ENCODE data around the gene DEF6.

Gene DEF6

GRCh38 chr6:35297601-35298481 is at the start of gene DEF6:
TSS of gene DEF6 (plus strand) at chr6:35297818. CDS start at chr6:35297857, 39 bp downstream.
- Mint-ChIP-seq H3K4me3 (peak within 1 kb of the TSS; percentile 88), H3K36me3 (peaks cover 4% of the 10 kb centered on the region), H3K4me1 (ENCODE audit: low read depth) (peaks cover 46% of the 10 kb centered on the region), H3K9me3 (ENCODE audit: low read depth) (no peaks in the 10 kb centered on the region), H3K27me3 (no peaks in the 10 kb centered on the region), H3K27ac (peak within 1 kb of the TSS; percentile 90)

- Mint-ChIP-seq H3K9me3 (ENCODE audit: low read depth) (no peaks in the 10 kb centered on the region), H3K27me3 (no peaks in the 10 kb centered on the region), H3K27ac (no peak overlapping the region), H3K4me1 (ENCODE audit: low read depth) (peaks cover 5% of the 10 kb centered on the region), H3K4me3 (no peak overlapping the region), H3K36me3 (peaks cover 10% of the 10 kb centered on the region)
Measured at GRCh38 chr6:35248300-35248699, 49.3 kb upstream of the DEF6 start.

- H3K9me3 Mint-ChIP-seq (ENCODE audit: low read depth): no peaks in the 10 kb centered on the region
- peaks cover 5% of the 10 kb centered on the region for H3K4me1 Mint-ChIP-seq (ENCODE audit: low read depth)
- no peak overlapping the region for H3K4me3 Mint-ChIP-seq
- peaks cover 10% of the 10 kb centered on the region for H3K36me3 Mint-ChIP-seq
- H3K27me3 Mint-ChIP-seq: no peaks in the 10 kb centered on the region
- no peak overlapping the region for H3K27ac Mint-ChIP-seq
Measured at GRCh38 chr6:35248965-35249364, 48.7 kb upstream of the DEF6 start.

- H3K36me3 Mint-ChIP-seq: peaks cover 5% of the 10 kb centered on the region
- no peaks in the 10 kb centered on the region for H3K9me3 Mint-ChIP-seq (ENCODE audit: low read depth)
- no peak overlapping the region for H3K4me3 Mint-ChIP-seq
- peaks cover 7% of the 10 kb centered on the region for H3K4me1 Mint-ChIP-seq (ENCODE audit: low read depth)
- H3K27me3 Mint-ChIP-seq: no peaks in the 10 kb centered on the region
- H3K27ac Mint-ChIP-seq: no peak overlapping the region
Measured at GRCh38 chr6:35251949-35252348, 45.7 kb upstream of the DEF6 start.

- no peaks in the 10 kb centered on the region for H3K9me3 Mint-ChIP-seq (ENCODE audit: low read depth)
- no peak overlapping the region for H3K27ac Mint-ChIP-seq
- peaks cover 7% of the 10 kb centered on the region for H3K4me1 Mint-ChIP-seq (ENCODE audit: low read depth)
- no peaks in the 10 kb centered on the region for H3K27me3 Mint-ChIP-seq
- peaks cover 5% of the 10 kb centered on the region for H3K36me3 Mint-ChIP-seq
- no peak overlapping the region for H3K4me3 Mint-ChIP-seq
Measured at GRCh38 chr6:35253249-35253648, 44.4 kb upstream of the DEF6 start.

GRCh38 chr6:35258336-35258735 is 39.3 kb upstream of the DEF6 start:
- peaks cover 45% of the 10 kb centered on the region for H3K4me1 Mint-ChIP-seq (ENCODE audit: low read depth)
- H3K27me3 Mint-ChIP-seq: no peaks in the 10 kb centered on the region
- H3K36me3 Mint-ChIP-seq: no peaks in the 10 kb centered on the region
- H3K27ac Mint-ChIP-seq: peak overlapping the region; percentile 91
- H3K9me3 Mint-ChIP-seq (ENCODE audit: low read depth): no peaks in the 10 kb centered on the region
- H3K4me3 Mint-ChIP-seq: peak overlapping the region; percentile 97

GRCh38 chr6:35258858-35259193 is 38.8 kb upstream of the DEF6 start:
- H3K4me1 Mint-ChIP-seq (ENCODE audit: low read depth): peaks cover 49% of the 10 kb centered on the region
- no peaks in the 10 kb centered on the region for H3K9me3 Mint-ChIP-seq (ENCODE audit: low read depth)
- no peaks in the 10 kb centered on the region for H3K27me3 Mint-ChIP-seq
- peak overlapping the region; percentile 91 for H3K27ac Mint-ChIP-seq
- H3K4me3 Mint-ChIP-seq: peak overlapping the region; percentile 97
- H3K36me3 Mint-ChIP-seq: no peaks in the 10 kb centered on the region

GRCh38 chr6:35259194-35259947 is 38.2 kb upstream of the DEF6 start, which contains the start of gene ZNF76:
TSS of gene ZNF76 (plus strand) at chr6:35259735. CDS start at chr6:35281152, 21,417 bp downstream.
- H3K4me1 Mint-ChIP-seq (ENCODE audit: low read depth): peaks cover 53% of the 10 kb centered on the region
- peak within 1 kb of the TSS; percentile 97 for H3K4me3 Mint-ChIP-seq
- H3K9me3 Mint-ChIP-seq (ENCODE audit: low read depth): no peaks in the 10 kb centered on the region
- no peaks in the 10 kb centered on the region for H3K27me3 Mint-ChIP-seq
- H3K36me3 Mint-ChIP-seq: no peaks in the 10 kb centered on the region
- H3K27ac Mint-ChIP-seq: peak within 1 kb of the TSS; percentile 97

GRCh38 chr6:35259948-35260590 is 37.5 kb upstream of the DEF6 start:
- Mint-ChIP-seq H3K4me1 (ENCODE audit: low read depth) (peaks cover 57% of the 10 kb centered on the region), H3K9me3 (ENCODE audit: low read depth) (no peaks in the 10 kb centered on the region), H3K27ac (peak overlapping the region; percentile 97), H3K27me3 (no peaks in the 10 kb centered on the region), H3K36me3 (no peaks in the 10 kb centered on the region), H3K4me3 (peak overlapping the region; percentile 94)

- Mint-ChIP-seq H3K4me1 (ENCODE audit: low read depth) (peaks cover 61% of the 10 kb centered on the region), H3K36me3 (peaks cover 2% of the 10 kb centered on the region), H3K27ac (peak overlapping the region; percentile 97), H3K4me3 (peak overlapping the region; percentile 94), H3K27me3 (no peaks in the 10 kb centered on the region), H3K9me3 (ENCODE audit: low read depth) (no peaks in the 10 kb centered on the region)
Measured at GRCh38 chr6:35260591-35261570, 36.7 kb upstream of the DEF6 start.

GRCh38 chr6:35262596-35262995 is 35.0 kb upstream of the DEF6 start:
- H3K4me3 Mint-ChIP-seq: no peak overlapping the region
- H3K4me1 Mint-ChIP-seq (ENCODE audit: low read depth): peaks cover 63% of the 10 kb centered on the region
- no peaks in the 10 kb centered on the region for H3K9me3 Mint-ChIP-seq (ENCODE audit: low read depth)
- H3K27me3 Mint-ChIP-seq: no peaks in the 10 kb centered on the region
- H3K27ac Mint-ChIP-seq: peak overlapping the region; percentile 25
- H3K36me3 Mint-ChIP-seq: peaks cover 4% of the 10 kb centered on the region

GRCh38 chr6:35264550-35265274 is 32.9 kb upstream of the DEF6 start:
- peak overlapping the region; percentile 24 for H3K27ac Mint-ChIP-seq
- no peak overlapping the region for H3K4me3 Mint-ChIP-seq

GRCh38 chr6:35265523-35265922 is 32.1 kb upstream of the DEF6 start:
- peaks cover 55% of the 10 kb centered on the region for H3K4me1 Mint-ChIP-seq (ENCODE audit: low read depth)
- no peaks in the 10 kb centered on the region for H3K9me3 Mint-ChIP-seq (ENCODE audit: low read depth)
- H3K36me3 Mint-ChIP-seq: peaks cover 8% of the 10 kb centered on the region
- H3K4me3 Mint-ChIP-seq: no peak overlapping the region
- no peaks in the 10 kb centered on the region for H3K27me3 Mint-ChIP-seq
- H3K27ac Mint-ChIP-seq: peak overlapping the region; percentile 0

More at GRCh38 chr6:35264550-35265274, 32.9 kb upstream of the DEF6 start:
- peaks cover 61% of the 10 kb centered on the region for H3K4me1 Mint-ChIP-seq (ENCODE audit: low read depth)
- no peaks in the 10 kb centered on the region for H3K27me3 Mint-ChIP-seq
- no peaks in the 10 kb centered on the region for H3K9me3 Mint-ChIP-seq (ENCODE audit: low read depth)
- H3K36me3 Mint-ChIP-seq: peaks cover 7% of the 10 kb centered on the region
